Colonic mucosa (tissue), 4 donors: ENCODE measurements around the gene PROB1. TPM values are rescaled to one million over a fixed set of nuclear protein-coding genes. Genes with fewer than 3 reads are reported as not detected.
"Not testable (repeated sequence)": the region's sequence is repeated elsewhere in the genome, so short reads cannot be mapped to it uniquely, and the experiment has no call there.

Source experiments
- DNase-seq: peaks from one replicate; pipeline ENCODE4 v3.0.0-alpha.2; 2020
- H3K27ac ChIP-seq: fragments of 200-600 bp; one replicate; pipeline ENCODE4 v1.8.0; 2021
- H3K27me3 ChIP-seq: fragments of 200-600 bp; one replicate; pipeline ENCODE4 v1.8.0; 2021
- H3K36me3 ChIP-seq: fragments of 200-600 bp; one replicate; pipeline ENCODE4 v1.8.0; 2021
- H3K4me1 ChIP-seq: fragments of 200-600 bp; one replicate; pipeline ENCODE4 v1.8.0; 2021; ENCODE audit warnings: mild to moderate bottlenecking
- H3K4me3 ChIP-seq: fragments of 200-600 bp; one replicate; pipeline ENCODE4 v1.8.0; 2021
- H3K9ac ChIP-seq, 2 donors: one replicate each; pipeline ENCODE4 v1.7.0; 2013; ENCODE audit warnings: control low read depth in 2 of 2, low read depth in 2 of 2, low read length in 2 of 2
- H3K9me3 ChIP-seq: fragments of 200-600 bp; one replicate; pipeline ENCODE4 v1.8.0; 2021
- CTCF ChIP-seq: fragments of 200-600 bp; IDR thresholded peaks from one replicate; pipeline ENCODE4 v1.8.0; 2022; ENCODE audit warnings: antibody characterized with exemption, mild to moderate bottlenecking
- intact Hi-C: fragments of 100-400 bp; cut with DNase I; formaldehyde crosslinking; loops from one replicate; pipeline ENCODE4 v1.14.1; 2022
- total RNA-seq, 2 donors: library from RNA; stranded (reverse); fragmentation: NEBNext Ultra II Directional in 1 of 2; extraction: Animal tissue kit (Norgen Biotek cat#: 25700) in 1 of 2; gene quantifications; one replicate each; pipeline ENCODE4 v1.2.1, GENCODE V29; 2021
- donor health status: healthy.
- donor health status: DM: no; HTN: no; CAD: no.
- donor health status: DM: no; HTN: no; CAD: no.

The PROB1 gene
- total RNA-seq, 2 donors from 2014 or later = 0.48 to 0.96 TPM

- Histone ChIP-seq H3K4me3 (no peak overlapping the region), H3K9me3 (no peaks in the 10 kb centered on the region), H3K36me3 (no peaks in the 10 kb centered on the region), H3K9ac (no peak overlapping the region), H3K27ac (no peak overlapping the region), H3K4me1 (no peaks in the 10 kb centered on the region), H3K27me3 (no peaks in the 10 kb centered on the region)
- no peak for TF ChIP-seq CTCF
- intact Hi-C loops = no loop called here
- no peak for DNase-seq
These were observed 16.3 kb upstream of the PROB1 start for GRCh38 chr5:139410993-139411828.

GRCh38 chr5:139410121-139410992 lies 15.5 kb upstream of the PROB1 start:
- no peak for DNase-seq
- no peak overlapping the region for H3K9ac ChIP-seq
- H3K4me1 ChIP-seq = no peaks in the 10 kb centered on the region
- no peak overlapping the region for H3K27ac ChIP-seq
- H3K27me3 ChIP-seq = no peaks in the 10 kb centered on the region
- no peak for TF ChIP-seq CTCF
- H3K4me3 ChIP-seq = no peak overlapping the region
- H3K36me3 ChIP-seq = no peaks in the 10 kb centered on the region
- H3K9me3 ChIP-seq = no peaks in the 10 kb centered on the region
- intact Hi-C loops = no loop called here

- H3K36me3 ChIP-seq, H3K4me3 ChIP-seq, H3K27ac ChIP-seq, DNase-seq, H3K9me3 ChIP-seq, H3K4me1 ChIP-seq, H3K9ac ChIP-seq, H3K27me3 ChIP-seq, intact Hi-C loops: not testable (repeated sequence)
These were observed 14.2 kb upstream of the PROB1 start for GRCh38 chr5:139409116-139409515.

DNA sequence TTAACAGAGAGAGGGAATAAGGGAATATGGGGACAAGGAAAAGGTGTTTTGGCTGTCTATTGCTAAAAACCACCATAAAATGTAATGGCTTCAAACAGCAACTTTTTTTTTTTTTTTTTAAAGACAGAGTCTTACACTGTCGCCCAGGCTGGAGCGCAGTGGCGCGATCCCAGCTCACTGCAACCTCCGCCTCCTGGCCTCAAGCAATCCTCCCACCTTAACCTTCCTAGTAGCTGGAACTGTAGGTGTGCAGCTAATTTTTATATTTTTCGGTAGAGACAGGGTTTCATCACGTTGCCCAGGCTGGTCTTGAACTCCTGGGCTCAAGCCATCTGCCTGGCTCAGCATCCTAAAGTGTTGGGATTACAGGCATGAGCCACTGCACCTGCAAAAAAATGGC lies 13.3 kb upstream of the PROB1 start:
- Histone ChIP-seq H3K4me1 (no peaks in the 10 kb centered on the region), H3K9ac (no peak overlapping the region), H3K27me3 (no peaks in the 10 kb centered on the region), H3K36me3 (no peaks in the 10 kb centered on the region), H3K27ac (no peak overlapping the region), H3K9me3 (no peaks in the 10 kb centered on the region), H3K4me3 (no peak overlapping the region)
- intact Hi-C loops = no loop called here
- no peak for TF ChIP-seq CTCF
- no peak for DNase-seq

- Histone ChIP-seq H3K27ac (no peak overlapping the region), H3K4me3 (no peak overlapping the region), H3K4me1 (no peaks in the 10 kb centered on the region), H3K9ac (no peak overlapping the region), H3K36me3 (no peaks in the 10 kb centered on the region), H3K9me3 (no peaks in the 10 kb centered on the region), H3K27me3 (no peaks in the 10 kb centered on the region)
- intact Hi-C loops = no loop called here
- no peak for TF ChIP-seq CTCF
- no peak for DNase-seq
These were observed 12.6 kb upstream of the PROB1 start for GRCh38 chr5:139407517-139407916.
